ENCODE measurements around the gene UBL3. TPM values are rescaled to one million over a fixed set of nuclear protein-coding genes. Genes with fewer than 3 reads are reported as not detected.

The UBL3 gene
- total RNA-seq, 1 donor from 2014 or later, result 16.1 TPM

GRCh38 chr13:29753618-29754472 is 96.6 kb downstream of the UBL3 start:
- TF ChIP-seq, protein P1, sequence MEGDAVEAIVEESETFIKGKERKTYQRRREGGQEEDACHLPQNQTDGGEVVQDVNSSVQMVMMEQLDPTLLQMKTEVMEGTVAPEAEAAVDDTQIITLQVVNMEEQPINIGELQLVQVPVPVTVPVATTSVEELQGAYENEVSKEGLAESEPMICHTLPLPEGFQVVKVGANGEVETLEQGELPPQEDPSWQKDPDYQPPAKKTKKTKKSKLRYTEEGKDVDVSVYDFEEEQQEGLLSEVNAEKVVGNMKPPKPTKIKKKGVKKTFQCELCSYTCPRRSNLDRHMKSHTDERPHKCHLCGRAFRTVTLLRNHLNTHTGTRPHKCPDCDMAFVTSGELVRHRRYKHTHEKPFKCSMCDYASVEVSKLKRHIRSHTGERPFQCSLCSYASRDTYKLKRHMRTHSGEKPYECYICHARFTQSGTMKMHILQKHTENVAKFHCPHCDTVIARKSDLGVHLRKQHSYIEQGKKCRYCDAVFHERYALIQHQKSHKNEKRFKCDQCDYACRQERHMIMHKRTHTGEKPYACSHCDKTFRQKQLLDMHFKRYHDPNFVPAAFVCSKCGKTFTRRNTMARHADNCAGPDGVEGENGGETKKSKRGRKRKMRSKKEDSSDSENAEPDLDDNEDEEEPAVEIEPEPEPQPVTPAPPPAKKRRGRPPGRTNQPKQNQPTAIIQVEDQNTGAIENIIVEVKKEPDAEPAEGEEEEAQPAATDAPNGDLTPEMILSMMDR (IDR thresholded peaks at IDR 0.05; ENCODE audit: insufficient read depth, low read length, severe bottlenecking), result no peak
- no peak overlapping the region for H3K4me3 ChIP-seq (ENCODE audit: low read depth, low read length)
- DNase-seq (ENCODE audit: low read depth), result no peak
- no peak for FAIRE-seq
- peaks cover 2% of the 10 kb centered on the region for H3K27me3 ChIP-seq (ENCODE audit: control insufficient read depth, insufficient read depth, low read length)
- H3K36me3 ChIP-seq (ENCODE audit: control insufficient read depth, insufficient read depth, low read length), result no peaks in the 10 kb centered on the region

- FAIRE-seq (no peak), DNase-seq (ENCODE audit: low read depth) (no peak)
- no peaks in the 10 kb centered on the region for H3K36me3 ChIP-seq (ENCODE audit: control insufficient read depth, insufficient read depth, low read length)
- H3K27me3 ChIP-seq (ENCODE audit: control insufficient read depth, insufficient read depth, low read length), result peaks cover 2% of the 10 kb centered on the region
- no peak overlapping the region for H3K4me3 ChIP-seq (ENCODE audit: low read depth, low read length)
- TF ChIP-seq, protein P1 (IDR thresholded peaks at IDR 0.05; ENCODE audit: insufficient read depth, low read length, severe bottlenecking), result no peak
Observed at GRCh38 chr13:29752175-29752574, 98.2 kb downstream of the UBL3 start.

DNA sequence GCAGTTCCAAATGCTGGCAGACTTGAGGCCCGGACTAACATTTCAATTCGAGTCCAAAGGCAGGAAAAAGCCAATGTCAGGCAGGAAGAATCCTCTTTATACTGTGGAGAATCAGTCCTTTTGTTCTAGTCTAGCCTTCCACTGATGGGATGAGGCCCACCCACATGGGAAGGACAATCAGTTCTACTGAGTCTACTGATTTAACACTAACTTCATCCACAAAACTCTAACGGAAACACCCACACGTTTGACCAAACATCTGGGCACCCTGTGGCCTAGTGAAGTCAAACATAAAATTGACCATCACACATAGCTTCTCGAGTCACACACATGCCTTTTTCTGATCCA is 100.3 kb downstream of the UBL3 start:
- Histone ChIP-seq H3K36me3 (ENCODE audit: control insufficient read depth, insufficient read depth, low read length) (no peaks in the 10 kb centered on the region), H3K27me3 (ENCODE audit: control insufficient read depth, insufficient read depth, low read length) (peaks cover 2% of the 10 kb centered on the region), H3K4me3 (ENCODE audit: low read depth, low read length) (no peak overlapping the region)
- DNase-seq (ENCODE audit: low read depth) (no peak), FAIRE-seq (no peak)
- TF ChIP-seq, protein P1 (IDR thresholded peaks at IDR 0.05; ENCODE audit: insufficient read depth, low read length, severe bottlenecking), result no peak

GRCh38 chr13:29749401-29750182 is 100.8 kb downstream of the UBL3 start:
- peaks cover 2% of the 10 kb centered on the region for H3K27me3 ChIP-seq (ENCODE audit: control insufficient read depth, insufficient read depth, low read length)
- no peak for DNase-seq (ENCODE audit: low read depth)
- TF ChIP-seq, protein P1 (IDR thresholded peaks at IDR 0.05; ENCODE audit: insufficient read depth, low read length, severe bottlenecking), result no peak
- H3K4me3 ChIP-seq (ENCODE audit: low read depth, low read length), result no peak overlapping the region
- FAIRE-seq, result no peak
- H3K36me3 ChIP-seq (ENCODE audit: control insufficient read depth, insufficient read depth, low read length), result no peaks in the 10 kb centered on the region

- no peak for DNase-seq (ENCODE audit: low read depth)
- no peaks in the 10 kb centered on the region for H3K36me3 ChIP-seq (ENCODE audit: control insufficient read depth, insufficient read depth, low read length)
- no peak overlapping the region for H3K4me3 ChIP-seq (ENCODE audit: low read depth, low read length)
- TF ChIP-seq, protein P1 (IDR thresholded peaks at IDR 0.05; ENCODE audit: insufficient read depth, low read length, severe bottlenecking), result no peak
- FAIRE-seq, result no peak
- peaks cover 2% of the 10 kb centered on the region for H3K27me3 ChIP-seq (ENCODE audit: control insufficient read depth, insufficient read depth, low read length)
Observed at GRCh38 chr13:29748097-29748496, 102.3 kb downstream of the UBL3 start.
